Measurements from ENCODE around the gene SDE2. TPM values are rescaled to one million over a fixed set of nuclear protein-coding genes. Genes with fewer than 3 reads are reported as not detected.

Gene SDE2
- total and polyA plus RNA-seq, 2 of the 8 experiments (the other 6 are each of a cell fraction or from before 2014, with no cell fraction given), result 8.5 to 16.7 TPM

DNA sequence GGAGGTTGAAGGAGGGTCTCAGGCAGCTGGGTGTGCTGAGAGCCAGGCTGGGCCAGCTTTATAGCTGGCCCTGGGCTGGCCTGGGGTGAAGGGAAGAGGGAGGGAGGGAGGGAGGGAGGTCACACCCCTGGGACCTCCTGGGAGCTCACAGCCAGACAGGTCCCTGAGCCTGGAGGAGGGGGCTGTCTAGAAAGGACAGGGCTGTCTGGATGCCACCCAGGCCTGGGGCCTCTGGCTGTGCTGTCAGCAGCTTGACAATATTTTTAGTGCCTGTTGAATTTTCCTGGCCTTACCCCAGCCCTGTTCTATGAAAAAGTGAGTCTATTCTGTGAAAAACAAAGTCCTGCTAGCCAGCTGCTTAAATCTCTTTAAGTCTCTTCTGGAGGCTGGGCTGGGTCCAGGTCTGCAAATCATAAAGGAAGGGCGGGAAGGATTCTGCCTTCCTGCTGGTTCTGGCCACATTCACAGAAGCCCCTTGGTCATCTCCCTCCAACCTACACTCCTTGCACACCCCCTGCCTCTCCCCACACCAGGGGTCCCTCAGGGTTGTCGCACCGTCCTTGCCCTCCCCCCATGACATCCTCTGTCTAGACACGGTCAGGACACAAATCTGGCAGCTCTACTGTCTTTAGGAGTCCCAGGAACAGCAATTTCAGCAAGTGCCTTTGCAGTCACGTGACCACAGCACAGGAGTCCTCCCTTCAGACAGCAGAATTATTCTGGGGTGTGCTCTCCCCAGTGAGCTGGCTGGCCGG is 57.8 kb downstream of the SDE2 start, which contains the start of gene LEFTY2:
LEFTY2 (minus strand) TSS at position 34 of the 755 bp plus-strand sequence. CDS start 80 bp downstream, outside the sequence.
- Histone ChIP-seq H3K9me3 (ENCODE audit: insufficient read depth in 2 of 2, low read depth in 1 of 2, low read length in 1 of 2) (no peaks in the 10 kb centered on the region), H3K27me3 (replicated peaks in 1 of 4; ENCODE audit: control insufficient read depth in 3 of 4, extremely low read depth in 1 of 4, insufficient read depth in 3 of 4, low read length in 3 of 4) (peaks cover 0 to 12% (median 7%) of the 10 kb centered on the region in 4 experiments; a peak in 4 of 7 replicates), H2BK20ac (ENCODE audit: low read length) (no peak within 1 kb of the TSS), H4K20me1 (replicated peaks in 1 of 2; ENCODE audit: control insufficient read depth in 1 of 2, insufficient read depth in 2 of 2, low read length in 2 of 2) (no peaks in the 10 kb centered on the region), H3K4ac (replicated peaks; ENCODE audit: insufficient read length, low read depth, low read length) (no peak within 1 kb of the TSS), H4K8ac (ENCODE audit: extremely low read depth, insufficient read depth, low read length) (no peak within 1 kb of the TSS), H3K18ac (ENCODE audit: extremely low read depth, low read length) (peak within 1 kb of the TSS; percentile 57; the same call in 1 of the 2 replicates), H3K23me2 (ENCODE audit: low read depth, low read length) (no peaks in the 10 kb centered on the region), H2BK15ac (ENCODE audit: low read length) (peak within 1 kb of the TSS; percentile 99; the same call in 1 of the 2 replicates), H3K56ac (replicated peaks; ENCODE audit: insufficient read length, low read depth, low read length) (no peak within 1 kb of the TSS), H3K27ac (ENCODE audit: low read depth, low read length) (no peak within 1 kb of the TSS), H2AK5ac (ENCODE audit: low read depth, low read length) (peak within 1 kb of the TSS; percentile 90; the same call in 1 of the 2 replicates), H3K4me1 (replicated peaks in 1 of 4; ENCODE audit: control insufficient read depth in 3 of 4, insufficient read depth in 4 of 4, low read length in 3 of 4) (peaks cover 8 to 23% (median 15%) of the 10 kb centered on the region in 4 experiments), H3K9ac (replicated peaks in 1 of 4; ENCODE audit: extremely low read depth in 1 of 4, low read depth in 3 of 4, low read length in 3 of 4) (no peak within 1 kb of the TSS), H3K4me2 (ENCODE audit: insufficient read depth in 1 of 2, low read depth in 2 of 2, low read length in 2 of 2) (peak within 1 kb of the TSS in 1 of 2 experiments; percentile 50; a peak in 1 of 4 replicates), H4K91ac (replicated peaks; ENCODE audit: insufficient read length, low read length) (peak within 1 kb of the TSS; percentile 69), H2BK120ac (replicated peaks; ENCODE audit: low read depth, low read length) (no peak within 1 kb of the TSS), H3K23ac (ENCODE audit: insufficient read length) (no peak within 1 kb of the TSS), H3K4me3 (ENCODE audit: extremely low read depth in 1 of 4, insufficient read depth in 2 of 4, low read depth in 3 of 4, low read length in 4 of 4) (peak within 1 kb of the TSS in 1 of 4 experiments; percentile 59; a peak in 1 of 8 replicates), H4K5ac (ENCODE audit: insufficient read length, low read depth, low read length) (no peak within 1 kb of the TSS), H2AFZ (ENCODE audit: low read length) (no peak within 1 kb of the TSS), H3K14ac (ENCODE audit: insufficient read length) (no peak within 1 kb of the TSS), H3K79me1 (ENCODE audit: low read depth, low read length) (no peaks in the 10 kb centered on the region), H2BK12ac (ENCODE audit: low read depth, low read length) (peak within 1 kb of the TSS; percentile 68; the same call in 1 of the 2 replicates), H2BK5ac (ENCODE audit: low read depth, low read length) (no peak within 1 kb of the TSS), H3K79me2 (ENCODE audit: control insufficient read depth in 1 of 2, insufficient read depth in 2 of 2, low read length in 2 of 2) (no peaks in the 10 kb centered on the region), H3K36me3 (ENCODE audit: control insufficient read depth in 2 of 4, insufficient read depth in 4 of 4, low read length in 3 of 4) (no peaks in the 10 kb centered on the region)
- TF ChIP-seq POLR2A (IDR thresholded peaks at IDR 0.05; ENCODE audit: control extremely low read depth in 1 of 2, low read depth in 2 of 2, low read length in 2 of 2), result no peak
- TF ChIP-seq USF2 (IDR thresholded peaks at IDR 0.05; ENCODE audit: low read length), result peak; percentile 16; the same call in 1 of the 2 replicates
- no peak for TF ChIP-seq MAFK (IDR thresholded peaks at IDR 0.05; ENCODE audit: low read depth, low read length)
- WGBS, 2 experiments (ENCODE audit: extremely low coverage in 1 of 2, insufficient coverage in 1 of 2, insufficient read length in 1 of 2, insufficient replicate concordance in 2 of 2, low coverage in 1 of 2, low lambda C conversion rate in 2 of 2, missing lambda C conversion rate in 1 of 2), result 77% methylated on average over 6 of the region's 6 CpGs; no CpG with 5 or more reads in 1 of the 2 experiments
- no peak for DNase-seq (ENCODE audit: low read depth in 1 of 2, low spot score in 2 of 2)
- FAIRE-seq, result no peak
- CTCF ChIA-PET (ENCODE audit: partially characterized antibody), result interaction anchor here (0.6 to 4.0 kb wide), 11 partner anchors 17 to 467 kb away, joined by 3 to 23 read pairs (median 5); partner anchors contain the start of gene PYCR2
- POLR2A ChIA-PET (ENCODE audit: partially characterized antibody), result interaction anchor here (0.7 to 3.4 kb wide), 5 partner anchors 9 to 164 kb away, joined by 3 to 16 read pairs (median 5); partner anchors contain the start of genes PYCR2, SRP9 and TMEM63A

Measured in H1 (cell line).